SW 1271 (cell line): Measurements from ENCODE around the gene SH3BP5L.
"Not testable (repeated sequence)": the region's sequence is repeated elsewhere in the genome, so short reads cannot be mapped to it uniquely, and the experiment has no call there.

Experiments used
- DNase-seq, 2 experiments: peaks; one replicate each; lab custom pipeline; 2025; lab: John Stamatoyannopoulos, UW

SH3BP5L gene

GRCh38 chr1:248850536-248851251, 25.0 kb upstream of the SH3BP5L start:
- no peak for DNase-seq

GRCh38 chr1:248850124-248850523, 24.4 kb upstream of the SH3BP5L start:
- no peak for DNase-seq

- DNase-seq = no peak
Observed at GRCh38 chr1:248849637-248850036, 23.9 kb upstream of the SH3BP5L start.

GRCh38 chr1:248849152-248849551, 23.4 kb upstream of the SH3BP5L start:
- no peak for DNase-seq

GRCh38 chr1:248848602-248849001, 22.9 kb upstream of the SH3BP5L start:
- no peak for DNase-seq

- no peak for DNase-seq
Observed at GRCh38 chr1:248847956-248848561, 22.3 kb upstream of the SH3BP5L start.

- DNase-seq = no peak
Observed at GRCh38 chr1:248847181-248847955, 21.7 kb upstream of the SH3BP5L start.

- no peak for DNase-seq
Observed at GRCh38 chr1:248844526-248844925, 18.8 kb upstream of the SH3BP5L start.

GRCh38 chr1:248843687-248844086, 18.0 kb upstream of the SH3BP5L start:
- no peak for DNase-seq

- DNase-seq = no peak
Observed at GRCh38 chr1:248842781-248843331, 17.1 kb upstream of the SH3BP5L start.

- peak in 1 of 2 experiments; percentile 39 for DNase-seq
Observed at GRCh38 chr1:248841702-248842395, 16.1 kb upstream of the SH3BP5L start.

GRCh38 chr1:248840946-248841345, 15.2 kb upstream of the SH3BP5L start:
- DNase-seq = no peak

GRCh38 chr1:248839168-248839555, 13.4 kb upstream of the SH3BP5L start:
- no peak for DNase-seq

- DNase-seq = peak; percentile 81 to 93
Observed at GRCh38 chr1:248838357-248839167, 12.8 kb upstream of the SH3BP5L start.

- DNase-seq = peak; percentile 99 to 100
Observed at GRCh38 chr1:248837781-248838356, 12.2 kb upstream of the SH3BP5L start, which contains the start of gene ZNF672. Gene ZNF672, plus strand, starts transcription at chr1:248838224. Its CDS starts 9,051 bp downstream, at chr1:248847275.

- DNase-seq = no peak
Observed at GRCh38 chr1:248837045-248837780, 11.5 kb upstream of the SH3BP5L start.

GRCh38 chr1:248834343-248834940, 8.7 kb upstream of the SH3BP5L start:
- DNase-seq = no peak

- DNase-seq = no peak
Observed at GRCh38 chr1:248831842-248832241, 6.1 kb upstream of the SH3BP5L start.

- DNase-seq = not testable (repeated sequence)
Observed at GRCh38 chr1:248830718-248831017, 5.0 kb upstream of the SH3BP5L start.

- peak; percentile 82 to 97 for DNase-seq
Observed at GRCh38 chr1:248828845-248829244, 3.1 kb upstream of the SH3BP5L start.
